ENCODE measurements around the gene ZNF775. TPM values are rescaled to one million over a fixed set of nuclear protein-coding genes. Genes with fewer than 3 reads are reported as not detected.

ZNF775 gene
- total RNA-seq, 1 donor from 2014 or later = 5.0 TPM

- DNase-seq (ENCODE audit: low read depth) = no peak
Observed at GRCh38 chr7:150400788-150401423, 21.8 kb downstream of the ZNF775 start.

- DNase-seq (ENCODE audit: low read depth) = no peak
Observed at GRCh38 chr7:150401424-150401790, 22.3 kb downstream of the ZNF775 start.

- no peak for DNase-seq (ENCODE audit: low read depth)
Observed at GRCh38 chr7:150401861-150402631, 22.9 kb downstream of the ZNF775 start.

- no peak for DNase-seq (ENCODE audit: low read depth)
Observed at GRCh38 chr7:150402671-150403321, 23.7 kb downstream of the ZNF775 start.

- no peak for DNase-seq (ENCODE audit: low read depth)
Observed at GRCh38 chr7:150403376-150404171, 24.4 kb downstream of the ZNF775 start.

- DNase-seq (ENCODE audit: low read depth) = no peak
Observed at GRCh38 chr7:150404172-150404804, 25.2 kb downstream of the ZNF775 start.

GRCh38 chr7:150404805-150405583, 25.9 kb downstream of the ZNF775 start:
- peak; percentile 29 for DNase-seq (ENCODE audit: low read depth)

- DNase-seq (ENCODE audit: low read depth) = no peak
Observed at GRCh38 chr7:150405584-150406311, 26.6 kb downstream of the ZNF775 start.

GRCh38 chr7:150406312-150406566, 27.1 kb downstream of the ZNF775 start:
- no peak for DNase-seq (ENCODE audit: low read depth)

GRCh38 chr7:150406567-150407421, 27.7 kb downstream of the ZNF775 start:
- DNase-seq (ENCODE audit: low read depth) = peak; percentile 80

GRCh38 chr7:150407588-150408392, 28.7 kb downstream of the ZNF775 start:
- no peak for DNase-seq (ENCODE audit: low read depth)

GRCh38 chr7:150408393-150409299, 29.5 kb downstream of the ZNF775 start:
- DNase-seq (ENCODE audit: low read depth) = no peak

GRCh38 chr7:150409300-150410030, 30.3 kb downstream of the ZNF775 start:
- no peak for DNase-seq (ENCODE audit: low read depth)

GRCh38 chr7:150410131-150410530, 31.0 kb downstream of the ZNF775 start:
- DNase-seq (ENCODE audit: low read depth) = no peak

GRCh38 chr7:150410680-150411346, 31.7 kb downstream of the ZNF775 start:
- peak; percentile 83 for DNase-seq (ENCODE audit: low read depth)

GRCh38 chr7:150411606-150412005, 32.5 kb downstream of the ZNF775 start:
- no peak for DNase-seq (ENCODE audit: low read depth)

All from renal cortical epithelial cell (primary cell).